UCSD-AML1 (cell line): Measurements from ENCODE around the gene RPL10.
"Not testable (repeated sequence)": the region's sequence is repeated elsewhere in the genome, so short reads cannot be mapped to it uniquely, and the experiment has no call there.

ENCODE experiments used
- DNase-seq: peaks from one replicate; lab custom pipeline; 2025; ENCODE audit not compliant: unreplicated experiment; lab: John Stamatoyannopoulos, UW

Gene RPL10

GRCh38 chrX:154378059-154378798 lies 19.9 kb upstream of the RPL10 start:
- peak; percentile 57 for DNase-seq

GRCh38 chrX:154378799-154379568 lies 19.2 kb upstream of the RPL10 start, which contains the start of gene EMD:
EMD (plus strand) TSS chrX:154379295; CDS start chrX:154379485, 190 bp downstream.
- peak; percentile 100 for DNase-seq

- DNase-seq: no peak
These were observed 18.6 kb upstream of the RPL10 start for GRCh38 chrX:154379569-154379951.

- DNase-seq: no peak
These were observed 18.0 kb upstream of the RPL10 start for GRCh38 chrX:154380153-154380552.

GRCh38 chrX:154380787-154381186 lies 17.4 kb upstream of the RPL10 start:
- DNase-seq: no peak

- DNase-seq: no peak
These were observed 16.9 kb upstream of the RPL10 start for GRCh38 chrX:154381271-154381670.

- DNase-seq: no peak
These were observed 15.6 kb upstream of the RPL10 start for GRCh38 chrX:154382483-154383069.

- no peak for DNase-seq
These were observed 14.6 kb upstream of the RPL10 start for GRCh38 chrX:154383359-154384283.

- DNase-seq: no peak
These were observed 13.8 kb upstream of the RPL10 start for GRCh38 chrX:154384284-154384892.

GRCh38 chrX:154388094-154388493 lies 10.1 kb upstream of the RPL10 start:
- not testable (repeated sequence) for DNase-seq

GRCh38 chrX:154388649-154389048 lies 9.5 kb upstream of the RPL10 start:
- DNase-seq: not testable (repeated sequence)

- not testable (repeated sequence) for DNase-seq
These were observed 8.1 kb upstream of the RPL10 start for GRCh38 chrX:154389812-154390747.

GRCh38 chrX:154396363-154396762 lies 1.8 kb upstream of the RPL10 start:
- not testable (repeated sequence) for DNase-seq

GRCh38 chrX:154396973-154397887 lies 947 bp upstream of the RPL10 start:
- peak; percentile 70 for DNase-seq

GRCh38 chrX:154398668-154399526 lies 720 bp downstream of the RPL10 start:
- DNase-seq: peak; percentile 81

- no peak for DNase-seq
These were observed 1.6 kb downstream of the RPL10 start for GRCh38 chrX:154399527-154400368.
